ENCODE results near the gene DSC3.
"Not testable (repeated sequence)": the region's sequence is repeated elsewhere in the genome, so short reads cannot be mapped to it uniquely, and the experiment has no call there.

Gene DSC3

DNA sequence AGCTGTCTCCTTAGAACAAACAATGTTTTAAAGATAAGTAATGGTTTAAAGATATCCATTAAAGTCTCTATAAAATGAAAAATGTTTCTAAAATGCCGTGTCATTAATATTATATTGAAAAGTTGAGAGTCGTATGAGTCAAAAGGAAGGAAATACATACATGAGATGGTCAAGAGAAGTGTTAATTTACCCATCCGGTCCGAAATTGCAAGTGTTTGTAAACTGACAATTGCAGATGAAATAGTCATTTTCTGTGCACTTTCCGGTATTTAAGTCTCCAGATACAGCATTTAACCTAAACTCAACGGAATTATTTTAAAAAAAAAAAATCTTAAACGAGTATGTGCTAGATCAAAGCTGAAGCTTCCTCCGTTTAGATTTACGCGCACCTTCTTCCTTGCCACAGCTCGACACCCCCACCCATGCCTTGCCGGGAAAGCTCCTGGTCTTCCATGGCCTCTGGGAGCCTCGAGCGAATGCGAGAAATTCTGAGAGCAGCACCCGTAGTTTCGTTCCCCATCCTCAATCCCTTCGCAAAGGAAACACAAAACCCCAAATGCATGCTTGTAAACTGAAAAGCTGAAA lies 1.8 kb downstream of the DSC3 start:
- TF ChIP-seq, protein P1, sequence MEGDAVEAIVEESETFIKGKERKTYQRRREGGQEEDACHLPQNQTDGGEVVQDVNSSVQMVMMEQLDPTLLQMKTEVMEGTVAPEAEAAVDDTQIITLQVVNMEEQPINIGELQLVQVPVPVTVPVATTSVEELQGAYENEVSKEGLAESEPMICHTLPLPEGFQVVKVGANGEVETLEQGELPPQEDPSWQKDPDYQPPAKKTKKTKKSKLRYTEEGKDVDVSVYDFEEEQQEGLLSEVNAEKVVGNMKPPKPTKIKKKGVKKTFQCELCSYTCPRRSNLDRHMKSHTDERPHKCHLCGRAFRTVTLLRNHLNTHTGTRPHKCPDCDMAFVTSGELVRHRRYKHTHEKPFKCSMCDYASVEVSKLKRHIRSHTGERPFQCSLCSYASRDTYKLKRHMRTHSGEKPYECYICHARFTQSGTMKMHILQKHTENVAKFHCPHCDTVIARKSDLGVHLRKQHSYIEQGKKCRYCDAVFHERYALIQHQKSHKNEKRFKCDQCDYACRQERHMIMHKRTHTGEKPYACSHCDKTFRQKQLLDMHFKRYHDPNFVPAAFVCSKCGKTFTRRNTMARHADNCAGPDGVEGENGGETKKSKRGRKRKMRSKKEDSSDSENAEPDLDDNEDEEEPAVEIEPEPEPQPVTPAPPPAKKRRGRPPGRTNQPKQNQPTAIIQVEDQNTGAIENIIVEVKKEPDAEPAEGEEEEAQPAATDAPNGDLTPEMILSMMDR (IDR thresholded peaks at IDR 0.05): no peak
- Mint-ChIP-seq H3K36me3 (ENCODE audit: low read depth) (no peaks in the 10 kb centered on the region), H3K9me3 (peaks cover 15% of the 10 kb centered on the region), H3K27me3 (ENCODE audit: low read depth, poor library complexity) (peaks cover 68% of the 10 kb centered on the region), H3K27ac (no peak overlapping the region), H3K4me3 (peak overlapping the region; percentile 93), H3K4me1 (peaks cover 25% of the 10 kb centered on the region)
- peak; percentile 36 for DNase-seq

DNA sequence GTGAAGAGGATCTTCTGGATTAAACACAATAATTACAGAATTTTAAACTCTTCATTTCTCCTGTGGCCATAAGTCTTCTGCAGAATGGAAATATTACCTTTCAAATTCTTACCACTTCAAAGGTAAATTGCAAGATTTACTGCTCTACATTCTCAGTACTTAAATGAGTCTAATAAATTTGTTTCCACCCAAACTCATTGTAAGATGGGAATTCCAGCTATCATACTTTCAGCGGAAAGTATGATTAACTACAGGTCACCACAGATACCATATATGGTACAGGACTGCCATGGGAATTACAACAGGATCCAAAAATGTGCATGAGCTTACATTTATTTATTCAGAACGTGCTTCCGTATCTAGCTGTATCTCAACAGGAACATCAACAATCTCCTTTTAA lies 3.1 kb downstream of the DSC3 start:
- H3K36me3 Mint-ChIP-seq (ENCODE audit: low read depth): no peaks in the 10 kb centered on the region
- peaks cover 16% of the 10 kb centered on the region for H3K9me3 Mint-ChIP-seq
- peaks cover 63% of the 10 kb centered on the region for H3K27me3 Mint-ChIP-seq (ENCODE audit: low read depth, poor library complexity)
- TF ChIP-seq, protein P1 (IDR thresholded peaks at IDR 0.05): no peak
- H3K4me1 Mint-ChIP-seq: peaks cover 25% of the 10 kb centered on the region
- no peak overlapping the region for H3K27ac Mint-ChIP-seq
- no peak for DNase-seq
- H3K4me3 Mint-ChIP-seq: no peak overlapping the region

DNA sequence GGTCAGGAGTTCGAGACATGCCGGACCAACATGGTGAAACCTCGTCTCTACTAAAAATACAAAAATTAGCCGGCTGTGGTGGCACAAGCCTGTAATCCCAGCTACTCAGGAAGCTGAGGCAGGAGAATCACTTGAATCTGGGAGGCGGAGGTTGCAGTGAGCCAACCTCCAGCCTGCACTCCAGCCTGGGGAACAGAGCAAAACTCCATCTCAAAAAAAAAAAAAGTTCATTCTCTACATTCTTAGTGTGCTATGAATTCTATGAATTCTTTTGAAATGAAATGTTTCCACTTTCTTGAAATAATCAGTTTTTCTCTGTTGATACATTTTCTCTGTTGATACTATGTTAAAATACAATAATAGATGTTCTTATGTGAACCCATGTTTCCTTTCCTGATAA lies 4.9 kb downstream of the DSC3 start:
- peaks cover 25% of the 10 kb centered on the region for H3K4me1 Mint-ChIP-seq
- H3K27ac Mint-ChIP-seq: not testable (repeated sequence)

DNA sequence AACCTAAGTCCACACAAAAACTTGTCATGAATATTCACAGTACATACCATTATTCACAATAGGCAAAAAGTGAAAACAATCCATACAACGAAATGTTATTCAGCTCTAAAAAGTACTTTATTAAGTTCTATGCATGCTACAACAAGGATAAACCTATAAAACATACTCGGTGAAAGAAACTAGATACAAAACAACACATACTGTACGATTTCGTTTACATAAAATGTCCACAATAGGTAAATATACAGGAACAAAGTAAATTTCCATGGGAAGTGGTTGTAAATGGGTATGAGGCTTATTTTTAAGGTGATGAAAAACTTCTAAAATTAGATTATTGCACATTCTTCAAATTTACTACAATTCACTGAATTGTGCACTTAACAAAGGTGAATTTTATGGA lies 8.0 kb downstream of the DSC3 start:
- DNase-seq: no peak
- TF ChIP-seq, protein P1 (IDR thresholded peaks at IDR 0.05): no peak
- H3K36me3 Mint-ChIP-seq (ENCODE audit: low read depth): no peaks in the 10 kb centered on the region
- H3K27ac Mint-ChIP-seq: no peak overlapping the region
- no peaks in the 10 kb centered on the region for H3K4me1 Mint-ChIP-seq
- H3K4me3 Mint-ChIP-seq: no peak overlapping the region
- H3K9me3 Mint-ChIP-seq: peaks cover 20% of the 10 kb centered on the region
- H3K27me3 Mint-ChIP-seq (ENCODE audit: low read depth, poor library complexity): peaks cover 14% of the 10 kb centered on the region

More for the DNA sequence above, 4.9 kb downstream of the DSC3 start:
- peaks cover 46% of the 10 kb centered on the region for H3K27me3 Mint-ChIP-seq (ENCODE audit: low read depth, poor library complexity)
- H3K36me3 Mint-ChIP-seq (ENCODE audit: low read depth); DNase-seq; H3K4me3 Mint-ChIP-seq: not testable (repeated sequence)
- H3K9me3 Mint-ChIP-seq: peaks cover 15% of the 10 kb centered on the region

DNA sequence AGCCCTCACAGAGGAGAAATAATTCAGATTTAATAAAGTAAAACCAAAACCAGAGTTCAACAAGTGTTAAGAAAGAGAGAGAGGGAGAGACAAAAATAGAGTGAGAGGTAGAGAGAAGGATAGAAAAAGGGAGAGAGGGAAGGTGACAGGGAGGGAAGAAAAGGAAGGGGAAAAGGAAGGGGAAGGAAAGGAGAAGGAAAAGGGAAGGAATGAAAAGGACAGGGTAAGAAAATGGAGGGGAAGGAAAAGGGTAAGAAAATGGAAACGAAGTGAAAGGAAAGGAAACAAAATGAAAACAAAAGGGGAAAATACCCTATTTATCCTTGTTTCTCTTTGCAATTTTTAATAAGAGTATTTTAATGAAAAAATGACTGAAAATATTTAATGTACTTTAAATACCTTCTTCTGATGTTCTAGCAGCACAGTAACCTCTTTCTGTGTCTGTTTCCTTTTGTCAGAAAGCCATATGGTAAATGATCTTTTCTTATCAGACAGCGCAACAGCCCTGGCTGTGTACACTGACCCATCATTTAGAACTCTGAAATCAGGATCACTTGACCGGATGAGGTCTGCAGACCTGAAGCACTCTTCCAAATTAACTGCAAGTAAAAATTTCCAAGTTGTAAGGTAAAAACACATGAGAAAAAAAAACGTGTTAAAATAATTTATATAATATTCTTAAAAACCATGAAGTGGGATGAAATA lies 11.8 kb downstream of the DSC3 start:
- no peak for DNase-seq
- H3K36me3 Mint-ChIP-seq (ENCODE audit: low read depth): no peaks in the 10 kb centered on the region
- H3K27ac Mint-ChIP-seq: no peak overlapping the region
- peaks cover 20% of the 10 kb centered on the region for H3K9me3 Mint-ChIP-seq
- H3K4me3 Mint-ChIP-seq: no peak overlapping the region
- H3K27me3 Mint-ChIP-seq (ENCODE audit: low read depth, poor library complexity): peaks cover 7% of the 10 kb centered on the region
- TF ChIP-seq, protein P1 (IDR thresholded peaks at IDR 0.05): no peak
- H3K4me1 Mint-ChIP-seq: no peaks in the 10 kb centered on the region

DNA sequence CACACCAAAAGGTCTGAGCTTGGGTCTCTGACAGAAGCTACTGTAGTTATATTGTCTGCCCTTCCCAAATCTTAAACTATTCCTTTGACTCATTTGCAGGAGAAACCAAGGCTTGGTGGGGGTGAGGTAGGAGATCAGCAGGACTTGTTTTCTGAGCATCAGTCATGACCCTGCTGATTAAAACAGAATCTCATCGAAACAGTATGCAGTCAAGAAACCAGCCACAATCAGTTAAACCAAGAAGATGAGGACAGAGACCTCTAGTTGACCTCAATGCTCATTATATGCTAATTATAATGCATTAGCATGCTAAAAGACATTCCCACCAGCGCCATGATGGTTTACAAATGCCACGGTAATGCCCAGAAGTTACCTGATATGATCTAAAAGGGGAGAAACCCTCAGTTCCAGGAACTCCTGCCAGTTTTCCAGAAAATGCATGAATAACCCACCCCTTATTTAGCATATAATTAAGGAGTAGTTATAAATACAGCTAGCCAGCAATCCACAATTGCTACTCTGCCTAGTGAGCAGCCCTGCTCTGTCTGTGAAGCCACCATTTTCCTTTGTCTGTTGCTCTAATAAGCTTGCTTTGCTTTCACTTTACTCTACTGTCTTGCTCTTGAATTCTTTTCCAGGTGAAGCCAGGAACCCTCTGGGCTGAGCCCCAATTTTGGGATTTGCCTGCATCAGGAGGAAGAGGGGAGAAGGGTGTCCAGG lies 26.7 kb downstream of the DSC3 start:
- Mint-ChIP-seq H3K27ac (no peak overlapping the region), H3K27me3 (ENCODE audit: low read depth, poor library complexity) (peaks cover 3% of the 10 kb centered on the region), H3K36me3 (ENCODE audit: low read depth) (peaks cover 10% of the 10 kb centered on the region), H3K9me3 (no peaks in the 10 kb centered on the region), H3K4me1 (no peaks in the 10 kb centered on the region), H3K4me3 (no peak overlapping the region)
- no peak for DNase-seq
- TF ChIP-seq, protein P1 (IDR thresholded peaks at IDR 0.05): no peak

DNA sequence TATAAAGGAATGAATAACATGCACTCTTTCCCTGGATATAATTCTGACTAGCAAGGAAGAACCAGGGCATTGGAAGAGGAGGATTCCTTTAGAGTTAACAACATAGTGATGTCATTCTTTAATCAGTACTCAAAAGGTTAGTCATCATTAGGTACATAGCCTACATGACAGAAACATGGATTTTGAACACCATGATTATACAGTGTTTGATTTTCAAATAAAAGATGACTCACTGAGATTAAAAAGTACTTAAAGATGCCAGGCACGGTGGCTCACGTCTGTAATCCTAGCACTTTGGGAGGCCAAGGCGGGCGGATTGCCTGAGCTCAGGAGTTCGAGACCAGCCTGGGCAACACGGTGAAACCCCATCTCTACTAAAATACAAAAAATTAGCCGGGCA lies 31.1 kb downstream of the DSC3 start:
- H3K27me3 Mint-ChIP-seq (ENCODE audit: low read depth, poor library complexity); H3K9me3 Mint-ChIP-seq; DNase-seq; H3K4me3 Mint-ChIP-seq; H3K27ac Mint-ChIP-seq; H3K36me3 Mint-ChIP-seq (ENCODE audit: low read depth); H3K4me1 Mint-ChIP-seq: not testable (repeated sequence)
